DMS114 treated with DMSO at 0.1 percent for 48 hours (cell line): ENCODE results near the gene DGKB.

ENCODE experiments used
- DNase-seq: peaks from one replicate; lab custom pipeline; 2025; ENCODE audit not compliant: unreplicated experiment; lab: John Stamatoyannopoulos, UW

Gene DGKB

DNA sequence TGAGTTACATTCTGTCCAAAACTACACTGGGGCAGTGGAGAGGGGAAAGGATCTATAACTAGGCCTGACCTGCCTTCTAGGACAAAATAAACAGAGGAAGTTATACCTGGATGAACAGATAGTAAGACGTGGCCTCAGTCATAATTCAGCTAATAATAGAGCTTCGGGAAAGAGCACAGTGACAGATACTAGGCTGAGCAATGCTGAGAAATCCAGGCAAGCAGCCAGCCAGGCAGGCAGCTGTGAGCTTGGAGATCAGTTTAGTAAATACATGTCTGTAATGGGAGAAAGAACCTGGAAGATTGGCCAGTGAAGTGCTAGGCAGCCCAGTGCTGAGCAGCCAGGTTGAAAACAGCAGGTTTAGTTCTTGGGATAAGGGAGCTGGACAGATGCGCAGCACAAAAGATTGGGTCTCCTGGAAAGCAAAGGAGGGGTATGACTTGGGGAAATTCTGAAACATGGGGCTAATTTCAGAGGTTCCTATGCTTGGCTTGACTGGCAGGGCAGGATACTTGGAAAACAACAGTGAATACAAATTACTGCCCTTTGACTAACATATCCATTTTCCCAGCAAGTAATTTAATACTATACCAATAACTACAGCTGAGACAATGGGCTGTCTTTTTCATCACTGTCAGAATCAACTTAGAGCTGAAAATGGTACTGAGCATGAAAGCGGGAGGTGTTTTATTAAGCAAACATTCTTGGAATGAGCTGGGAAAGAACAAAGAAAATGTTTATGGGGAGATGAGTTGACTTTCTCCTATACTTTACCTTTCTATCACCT, 140.8 kb downstream of the DGKB start:
- no peak for DNase-seq

DNA sequence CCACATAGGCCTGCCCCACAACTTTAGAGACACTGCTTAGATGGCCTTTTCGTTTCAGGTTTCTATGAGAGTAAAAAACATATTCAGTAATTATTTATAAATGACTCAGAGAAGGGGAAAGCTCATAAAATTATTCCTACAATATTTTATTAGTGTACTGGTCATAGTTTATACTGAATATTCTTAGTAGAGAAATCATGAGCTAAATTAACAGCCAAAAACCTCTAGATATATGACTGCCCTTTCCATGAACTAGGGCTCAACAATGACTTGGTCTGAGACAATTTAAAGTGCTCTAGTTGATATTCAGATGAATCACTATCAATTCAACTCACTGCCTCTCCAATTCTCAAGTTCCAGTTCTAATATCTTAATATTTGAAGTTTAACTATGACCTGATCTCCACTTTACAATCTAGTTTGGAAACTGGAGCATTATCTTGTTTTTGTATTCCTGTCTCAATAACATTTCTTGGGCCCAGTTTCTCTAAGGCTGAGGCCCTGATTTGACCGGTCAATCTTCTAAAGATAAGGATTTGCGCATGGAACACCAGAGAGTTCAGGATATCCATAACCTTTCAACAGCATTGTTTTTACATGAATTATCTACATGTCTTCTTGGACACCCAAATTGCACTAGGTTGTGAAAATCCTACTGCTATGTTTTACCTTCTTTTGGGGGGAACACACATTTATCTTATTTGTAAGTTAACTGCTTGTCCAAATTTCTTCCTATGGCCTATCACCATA, 141.6 kb downstream of the DGKB start:
- DNase-seq, result no peak

DNA sequence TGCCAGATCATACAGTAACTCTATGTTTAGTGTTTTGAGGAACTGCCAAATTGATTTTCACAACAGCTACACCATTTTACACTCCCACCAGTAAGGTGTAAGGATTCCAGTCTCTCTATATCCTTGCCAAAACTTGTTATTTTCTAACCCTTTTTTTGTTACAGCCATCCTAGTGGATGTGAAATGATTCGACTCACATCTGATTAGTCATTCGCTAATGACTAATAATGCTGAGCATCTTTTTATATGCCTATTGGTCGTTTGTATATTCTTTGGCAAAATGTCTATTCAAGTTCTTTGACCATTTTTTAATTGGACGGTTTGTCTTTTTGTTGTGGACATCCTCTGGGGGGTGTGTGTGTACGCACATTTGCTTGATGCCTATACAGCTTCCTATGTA, 142.8 kb downstream of the DGKB start:
- DNase-seq, result no peak

DNA sequence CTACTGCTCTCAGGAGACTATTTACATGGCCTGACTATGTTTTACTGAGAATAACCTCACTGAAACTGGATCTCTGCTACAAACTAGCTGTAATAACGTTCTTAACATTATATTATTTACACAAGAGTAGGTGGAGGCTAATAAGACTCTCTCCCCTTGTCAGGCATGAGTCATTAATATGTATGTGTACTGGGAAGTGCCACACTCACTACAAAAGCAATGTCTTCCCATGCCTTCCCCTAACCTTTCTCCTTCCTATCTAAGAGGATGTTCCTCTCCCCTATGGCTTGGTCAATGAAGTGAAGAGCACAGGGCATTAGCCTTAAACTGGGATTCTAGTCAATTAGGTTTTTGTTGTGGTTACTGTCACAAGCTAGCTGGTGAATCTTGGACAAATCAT, 147.9 kb downstream of the DGKB start:
- no peak for DNase-seq

DNA sequence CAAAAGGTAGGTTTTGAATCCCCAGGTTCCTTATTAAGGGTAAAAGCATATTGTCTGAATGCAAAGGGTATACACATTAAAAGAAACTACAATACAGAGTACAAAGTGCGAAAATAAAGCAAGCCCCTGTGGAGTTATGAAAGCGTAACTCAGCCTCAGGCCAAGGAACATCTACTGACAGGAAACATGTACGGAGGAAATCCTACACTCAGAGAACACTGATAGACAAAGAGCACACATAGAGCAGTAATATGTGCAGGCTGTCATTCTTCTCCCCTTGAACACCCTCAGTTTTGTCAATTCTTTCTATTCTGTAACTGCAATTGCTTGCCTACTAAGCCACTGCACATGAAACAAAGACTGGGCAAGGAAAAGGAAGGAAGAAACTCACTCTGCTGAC, 150.2 kb downstream of the DGKB start:
- DNase-seq, result no peak

DNA sequence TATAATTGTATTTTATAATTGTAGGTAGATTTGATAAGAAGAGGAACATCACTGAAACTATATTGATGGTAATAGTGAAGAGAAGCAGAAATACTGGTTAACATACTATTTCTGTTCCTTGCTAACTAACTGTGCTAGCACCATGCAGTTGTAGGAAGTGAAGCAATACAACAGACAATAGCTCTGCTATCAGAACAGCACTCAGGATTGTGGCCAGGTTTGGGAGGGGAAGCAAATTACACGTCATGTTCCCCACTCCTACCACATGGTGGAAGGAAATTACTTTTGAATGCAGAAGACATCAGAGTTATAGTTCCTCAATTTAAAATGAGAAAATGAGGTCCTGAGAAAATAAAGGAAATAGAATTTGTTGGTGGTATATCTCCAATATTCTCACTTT, 151.1 kb downstream of the DGKB start:
- no peak for DNase-seq

DNA sequence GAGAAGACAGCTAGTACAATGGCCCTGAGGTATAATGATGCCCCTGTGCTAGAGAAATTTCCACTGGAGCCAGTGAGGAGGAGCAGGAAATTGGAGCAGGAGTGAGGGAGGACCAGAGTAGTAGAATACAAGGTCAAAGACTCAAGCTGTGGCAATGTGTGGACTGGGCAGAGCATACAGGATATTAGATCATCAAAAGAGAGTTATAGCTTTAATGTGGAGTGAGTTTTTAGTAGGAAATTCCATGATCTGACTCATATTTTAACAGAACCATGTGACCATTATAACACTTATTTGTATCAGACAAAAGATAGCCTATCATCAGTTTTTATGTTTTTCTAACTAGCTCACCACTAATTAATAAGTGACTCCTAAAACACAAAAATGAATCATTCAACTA, 154.1 kb downstream of the DGKB start:
- no peak for DNase-seq

DNA sequence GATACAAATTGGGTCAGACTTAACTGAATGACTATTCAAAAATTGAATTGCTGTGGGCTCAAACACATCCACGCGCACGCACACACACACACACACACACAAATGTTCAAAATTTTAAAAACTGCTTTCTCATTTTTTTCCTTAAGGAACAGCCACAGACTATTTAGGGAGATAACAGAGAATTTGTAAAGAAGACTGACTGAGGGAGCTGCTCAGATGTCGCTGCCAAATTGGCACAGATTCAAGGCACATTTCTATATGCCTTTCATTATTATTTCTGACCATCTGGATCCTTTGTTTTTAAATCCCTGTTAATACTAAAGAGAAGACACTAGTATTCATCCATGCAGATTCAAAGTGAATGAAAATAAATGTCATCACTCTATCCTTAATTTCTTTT, 154.8 kb downstream of the DGKB start:
- no peak for DNase-seq

DNA sequence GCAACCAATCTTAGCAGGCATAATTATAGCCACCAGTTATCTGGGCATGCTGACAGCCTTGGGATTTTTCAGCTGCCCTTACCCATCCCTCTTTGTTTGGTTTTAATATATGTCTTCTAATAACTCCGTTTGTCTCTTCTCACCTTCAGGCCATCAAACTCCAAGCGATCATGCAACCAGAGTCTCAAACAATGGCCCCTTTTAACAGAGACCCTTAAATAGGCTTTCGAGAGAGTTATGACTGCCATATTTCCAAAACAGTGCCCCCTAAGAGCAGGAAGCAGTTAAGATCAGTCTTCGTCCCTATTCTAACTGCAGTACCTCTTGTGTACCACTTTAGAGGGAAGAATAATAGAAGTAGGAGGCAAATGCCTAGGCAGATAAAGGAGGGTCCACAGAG, 157.5 kb downstream of the DGKB start:
- DNase-seq, result no peak

DNA sequence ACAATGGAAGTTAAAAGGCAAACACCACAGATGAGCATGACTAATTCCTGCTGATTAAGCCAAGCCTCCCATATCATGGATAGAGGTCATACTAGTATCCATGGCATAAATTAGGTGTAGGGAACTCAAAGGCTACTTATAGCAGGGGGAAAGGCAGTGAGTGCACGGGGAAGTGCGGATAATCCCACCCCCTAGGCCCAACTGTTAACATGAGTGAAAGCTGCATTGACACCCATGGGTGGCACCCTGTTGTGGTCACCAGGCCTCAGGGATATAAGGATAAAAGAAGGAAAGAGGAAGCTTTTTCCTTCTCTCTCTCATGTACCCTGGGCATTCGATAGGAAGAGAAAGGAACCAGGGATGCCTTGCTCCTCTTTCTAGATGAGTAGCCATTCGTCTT, 161.9 kb downstream of the DGKB start:
- no peak for DNase-seq

DNA sequence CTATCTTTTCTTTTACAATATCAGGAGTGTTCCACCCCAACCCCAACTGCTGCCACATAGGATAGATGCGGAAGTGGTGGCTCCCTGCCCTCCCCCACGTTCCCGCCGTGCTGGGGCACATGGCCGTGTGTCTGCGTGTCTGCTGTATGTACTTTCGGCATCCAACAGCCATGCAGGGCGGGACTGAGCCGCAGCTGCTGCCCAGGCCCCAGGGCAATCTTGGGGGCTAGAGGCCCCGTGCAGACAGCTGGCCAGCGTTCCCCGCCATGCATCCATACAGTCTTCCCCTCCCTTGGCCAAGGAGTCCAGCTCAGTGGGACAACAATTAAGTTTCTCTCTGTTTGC, 162.7 kb downstream of the DGKB start:
- DNase-seq, result no peak

DNA sequence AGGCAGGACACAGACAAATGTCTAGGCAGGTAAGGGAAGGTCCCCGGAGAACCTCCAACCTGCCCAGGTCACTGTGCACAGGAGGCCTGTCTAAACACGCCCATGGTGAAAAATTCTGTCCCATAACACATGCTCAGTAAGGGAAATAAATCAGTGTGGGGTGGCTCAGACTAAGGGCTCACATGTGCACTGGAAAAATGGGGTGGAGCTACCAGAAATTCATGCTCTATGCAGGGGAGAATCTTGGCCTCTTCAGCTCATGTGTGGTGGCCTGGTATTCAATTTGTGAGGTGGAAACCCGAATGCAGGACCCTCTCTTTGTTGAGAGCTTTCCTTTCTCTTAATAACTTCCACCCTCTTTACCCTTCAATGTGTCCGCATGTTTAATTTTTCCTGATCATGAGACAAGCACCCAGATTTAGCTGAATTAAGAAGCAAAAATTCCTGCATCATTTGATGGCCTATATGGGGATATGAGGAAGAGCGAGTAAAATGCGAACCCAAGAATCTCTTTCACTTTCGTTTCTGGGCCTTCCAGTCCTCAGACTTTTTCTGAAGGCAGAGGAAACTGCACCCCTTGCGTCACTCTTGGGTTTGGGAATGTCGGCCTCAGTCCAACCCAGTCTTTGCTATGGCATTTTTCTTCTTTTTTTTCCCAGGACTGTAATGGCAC, 163.2 kb downstream of the DGKB start:
- DNase-seq, result no peak

DNA sequence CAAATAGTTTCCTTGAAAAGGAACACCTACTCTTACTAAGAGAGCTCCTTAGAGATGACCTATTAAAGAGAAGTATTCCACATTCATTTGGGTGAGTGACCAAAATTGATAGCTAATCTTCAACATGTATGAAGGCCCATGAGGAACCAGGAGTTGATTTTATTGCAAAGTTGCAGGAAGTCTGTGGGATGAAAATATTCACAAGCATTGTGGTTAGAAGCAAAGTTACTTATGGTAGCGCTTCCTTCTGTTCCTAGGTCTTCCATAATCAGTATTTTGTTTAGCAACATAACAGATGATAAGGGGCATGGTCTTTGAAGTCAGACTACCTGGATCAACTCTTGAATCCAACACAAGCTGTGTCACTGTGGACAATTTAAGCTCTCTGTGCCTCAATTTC, 164.5 kb downstream of the DGKB start:
- DNase-seq, result no peak

DNA sequence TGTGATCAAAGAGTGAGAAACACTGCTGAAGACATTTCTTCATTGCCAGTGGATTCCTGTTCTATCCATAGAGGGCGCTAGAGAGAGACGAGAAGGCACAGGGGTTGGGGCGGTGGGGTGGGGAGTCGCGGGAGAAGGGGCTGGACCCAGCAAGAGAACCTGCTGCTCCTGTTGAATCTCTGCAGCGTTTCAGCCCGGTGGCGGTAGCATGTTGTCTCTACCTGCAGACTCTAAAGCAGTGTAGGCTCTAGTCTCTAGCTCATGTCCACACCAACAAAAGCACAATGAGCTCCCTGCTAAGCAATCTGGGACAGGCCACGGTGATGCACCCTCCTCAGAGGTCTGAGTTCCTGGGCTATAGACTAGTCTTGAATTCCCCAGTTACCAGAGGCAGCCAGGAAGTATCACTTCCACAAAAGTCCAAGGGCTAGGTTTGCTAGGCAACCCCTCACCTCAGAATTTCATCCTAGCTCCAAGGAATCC, 167.7 kb downstream of the DGKB start:
- no peak for DNase-seq

DNA sequence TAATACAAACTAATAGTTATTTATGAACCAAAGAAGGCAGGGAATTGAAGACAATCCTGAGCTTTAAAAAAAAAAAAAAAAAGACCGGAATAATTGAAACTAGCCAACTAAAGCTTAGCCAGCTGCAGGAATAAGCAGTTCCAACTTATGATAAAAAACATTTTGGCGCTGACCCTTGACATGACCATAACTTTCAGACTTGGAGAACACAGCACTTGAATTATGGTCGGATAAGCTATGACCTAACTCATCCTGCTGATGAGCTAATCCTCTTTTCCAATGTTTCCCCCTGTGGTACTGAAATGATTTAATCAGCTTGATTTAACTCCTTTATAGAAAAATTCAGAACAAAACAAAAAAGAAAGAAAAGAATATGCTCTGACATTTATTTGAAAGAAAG, 181.8 kb downstream of the DGKB start:
- no peak for DNase-seq

DNA sequence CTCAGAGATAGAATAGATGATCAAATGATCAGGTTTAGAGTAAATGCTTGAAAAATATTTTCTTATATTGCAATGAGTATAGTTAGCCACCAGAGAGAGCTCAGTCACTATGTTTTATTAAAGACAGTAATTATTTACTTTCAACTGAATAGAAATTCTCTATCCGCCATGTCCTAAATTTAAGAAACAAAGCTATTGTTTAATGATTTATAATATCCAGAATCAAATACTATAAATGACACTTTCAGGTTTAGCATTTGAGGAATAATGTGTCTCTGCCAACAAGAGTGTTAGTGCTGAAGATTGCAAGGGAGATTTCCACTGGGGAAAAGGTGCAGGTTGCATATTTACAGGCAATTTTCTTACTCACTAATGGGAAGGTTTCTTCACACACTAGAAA, 184.7 kb downstream of the DGKB start:
- DNase-seq, result peak; percentile 43

DNA sequence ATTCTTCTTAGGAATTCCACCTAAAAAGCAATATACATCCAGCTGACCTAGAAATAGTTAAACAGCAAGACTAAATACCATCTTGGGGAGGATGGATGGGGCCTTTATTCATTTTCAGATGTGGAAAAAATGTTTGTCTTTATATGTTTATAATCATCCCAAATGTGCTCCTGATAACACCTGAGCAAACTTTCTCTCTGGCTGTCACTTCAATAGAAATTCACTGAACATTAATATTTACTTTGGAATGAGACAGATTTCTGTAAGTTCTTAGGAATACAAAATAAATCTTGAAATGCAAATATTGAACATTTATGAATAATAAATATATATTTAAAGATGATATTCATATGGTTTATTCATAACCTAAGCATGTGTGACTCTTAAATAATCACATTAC, 185.4 kb downstream of the DGKB start:
- DNase-seq, result no peak

DNA sequence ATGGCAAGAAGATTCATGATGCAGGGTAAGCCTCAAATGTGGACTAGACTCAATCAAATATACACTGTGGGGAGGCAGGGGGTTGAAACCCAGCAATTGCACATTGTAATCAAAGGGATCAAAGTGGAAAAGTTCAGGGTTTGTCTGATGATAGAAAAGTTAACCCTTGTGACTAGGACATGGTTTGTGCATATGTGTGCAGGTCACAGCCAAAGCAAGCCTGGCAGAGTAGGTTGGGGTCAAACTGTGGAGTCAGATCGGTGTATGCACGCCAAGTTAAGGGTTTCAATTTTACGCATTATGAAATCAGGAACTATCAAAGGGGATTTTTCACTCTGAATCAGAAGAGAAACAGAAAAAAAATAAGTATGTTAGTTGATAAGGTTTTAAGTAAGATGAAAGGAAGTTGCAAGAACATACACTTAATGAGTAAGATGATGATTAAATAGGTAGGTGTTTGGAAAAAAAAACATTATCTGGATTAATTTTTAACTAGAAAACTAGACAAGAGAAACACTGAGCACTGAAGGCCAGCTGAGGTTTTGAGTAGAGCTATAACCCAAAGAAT, 188.3 kb downstream of the DGKB start:
- DNase-seq, result no peak

DNA sequence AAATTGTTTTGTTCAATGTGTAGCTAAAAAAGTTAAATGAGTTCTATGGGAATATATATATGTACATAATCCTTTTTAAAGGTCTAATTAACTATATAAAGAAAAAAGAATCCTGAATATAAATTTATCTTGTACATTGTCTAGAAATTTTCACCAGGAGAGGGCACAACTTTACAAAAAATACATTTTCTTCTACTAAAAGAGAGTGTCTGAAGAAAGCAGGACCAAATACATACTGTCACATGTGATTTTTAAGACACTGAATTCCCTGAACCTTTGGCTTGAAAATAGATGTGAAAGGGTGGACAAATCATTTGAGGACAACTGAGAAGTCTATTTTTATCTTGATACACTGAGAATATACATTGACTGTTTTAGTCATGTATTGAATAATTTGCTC, 204.3 kb downstream of the DGKB start:
- peak; percentile 6 for DNase-seq

DNA sequence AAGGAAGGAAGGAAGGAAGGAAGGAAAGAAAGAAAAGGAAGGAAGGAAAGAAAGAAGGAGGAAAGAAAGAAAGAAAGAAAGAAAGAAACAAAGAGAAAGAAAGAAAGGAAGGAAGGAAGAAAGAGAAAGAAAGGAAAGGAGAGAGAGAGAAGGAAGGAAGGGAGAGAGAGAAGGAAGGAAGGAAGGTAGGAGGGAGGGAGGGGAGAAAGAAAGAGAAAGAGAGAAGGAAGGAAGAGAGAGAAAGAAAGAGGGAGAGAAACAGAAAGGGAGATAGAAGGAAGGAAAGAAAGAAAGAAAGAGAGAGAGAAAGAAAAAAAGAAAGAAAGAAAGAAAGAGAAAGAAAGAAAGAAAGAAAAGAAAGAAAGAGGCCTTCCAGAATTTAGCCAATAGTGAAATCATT, 204.9 kb downstream of the DGKB start:
- no peak for DNase-seq

DNA sequence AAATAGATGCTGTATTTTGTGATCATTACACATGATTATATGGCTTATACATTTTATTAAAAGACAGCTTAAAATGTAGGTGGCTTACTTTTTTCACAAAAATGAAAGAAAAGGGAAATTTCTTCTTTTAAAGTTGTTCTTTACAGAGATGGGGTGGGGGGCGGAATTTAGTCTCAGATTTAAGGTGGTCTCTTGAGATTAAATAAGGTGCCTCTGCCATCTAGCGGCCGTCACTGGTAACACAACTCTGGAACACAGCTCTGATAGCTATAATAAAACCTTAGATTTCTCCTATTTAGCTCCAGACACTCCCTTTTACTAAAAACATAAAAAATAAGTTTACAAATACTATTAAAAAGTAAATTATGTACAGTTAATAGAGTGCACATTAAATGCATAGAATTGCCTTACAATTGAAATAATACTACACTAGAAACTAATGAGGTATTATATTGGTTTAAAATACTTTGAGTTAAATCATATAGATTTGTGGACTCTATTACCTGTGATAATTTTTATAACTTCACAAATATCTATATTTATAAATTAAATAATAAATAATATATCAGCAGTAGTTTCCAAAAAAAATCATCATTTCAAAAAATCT, 210.9 kb downstream of the DGKB start:
- peak; percentile 30 for DNase-seq
